AG09319 (cell line): ENCODE data around the gene MEF2A.
A peak's percentile ranks its signal among the peaks of the same experiment; 100 is the strongest.
"Not testable (repeated sequence)": the region's sequence is repeated elsewhere in the genome, so short reads cannot be mapped to it uniquely, and the experiment has no call there.

ENCODE experiments used
- DNase-seq: peaks from one replicate; pipeline ENCODE4 v3.0.0-alpha.2; 2010; ENCODE audit warnings: low read depth; ENCODE audit errors: extremely low read depth
- CTCF ChIP-seq: IDR thresholded peaks from 2 replicates; pipeline ENCODE4 v1.5.1; 2011; ENCODE audit warnings: low read depth, mild to moderate bottlenecking, inconsistent platforms, low read length, moderate library complexity

The MEF2A gene

DNA sequence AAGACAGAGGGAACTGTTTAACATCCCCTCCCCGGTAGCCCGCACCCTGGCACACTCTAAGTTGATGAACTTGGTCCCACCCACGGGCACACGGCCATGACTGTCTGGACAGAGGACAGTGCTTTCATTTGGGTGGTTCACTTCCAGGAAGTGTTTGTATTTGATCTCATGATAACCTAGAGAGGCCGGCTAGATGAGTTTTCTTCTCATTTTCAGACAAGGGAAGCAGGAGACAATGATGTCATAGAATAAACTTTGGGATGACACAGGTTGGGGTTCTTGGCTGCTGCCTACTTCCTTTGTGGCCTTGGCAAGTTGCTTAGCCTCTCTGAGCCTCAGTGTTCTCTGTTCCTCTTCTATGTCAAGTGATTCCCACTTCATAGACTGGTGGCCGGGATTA lies 183.6 kb downstream of the MEF2A start:
- no peak for DNase-seq
- no peak for TF ChIP-seq CTCF

GRCh38 chr15:99750326-99750725 lies 184.5 kb downstream of the MEF2A start:
- DNase-seq = not testable (repeated sequence)

- TF ChIP-seq CTCF = no peak
- no peak for DNase-seq
Measured at GRCh38 chr15:99752556-99752955, 186.8 kb downstream of the MEF2A start.

- DNase-seq = no peak
- TF ChIP-seq CTCF = no peak
Measured at GRCh38 chr15:99753066-99753465, 187.3 kb downstream of the MEF2A start.

DNA sequence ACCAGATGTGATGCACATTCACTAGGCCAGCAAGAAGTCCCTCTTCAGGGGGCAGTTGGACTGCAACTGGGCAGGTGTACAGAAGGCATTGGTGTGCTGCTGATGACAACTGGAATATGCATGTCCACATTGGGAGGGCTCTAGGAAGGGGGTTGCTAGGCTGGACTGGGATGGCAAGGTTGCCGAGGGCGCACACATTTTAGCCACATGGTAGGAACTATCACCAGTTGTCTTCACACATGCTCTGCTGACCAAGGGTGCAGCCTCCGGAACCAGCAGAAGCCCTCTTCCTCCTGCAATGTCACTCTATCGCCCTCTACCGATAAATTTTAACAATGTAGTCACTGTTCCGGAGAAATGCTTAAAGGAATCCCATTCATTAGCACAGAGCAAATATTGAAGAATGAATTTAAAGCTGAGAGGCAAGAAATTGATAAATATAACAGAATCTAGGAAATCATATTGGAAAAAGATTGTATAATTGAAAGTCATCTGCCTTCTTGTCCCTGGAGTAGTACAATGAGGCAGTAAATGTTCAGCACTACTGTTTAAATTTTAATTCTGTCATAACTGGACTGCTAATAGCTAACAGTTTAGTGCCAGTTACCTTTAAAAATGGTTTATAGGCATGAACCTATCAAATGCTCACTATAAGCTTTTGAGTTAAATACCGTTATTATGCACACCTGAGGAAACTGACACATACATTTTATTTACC lies 190.1 kb downstream of the MEF2A start:
- peak; percentile 23 for DNase-seq
- peak; percentile 76 for TF ChIP-seq CTCF

DNA sequence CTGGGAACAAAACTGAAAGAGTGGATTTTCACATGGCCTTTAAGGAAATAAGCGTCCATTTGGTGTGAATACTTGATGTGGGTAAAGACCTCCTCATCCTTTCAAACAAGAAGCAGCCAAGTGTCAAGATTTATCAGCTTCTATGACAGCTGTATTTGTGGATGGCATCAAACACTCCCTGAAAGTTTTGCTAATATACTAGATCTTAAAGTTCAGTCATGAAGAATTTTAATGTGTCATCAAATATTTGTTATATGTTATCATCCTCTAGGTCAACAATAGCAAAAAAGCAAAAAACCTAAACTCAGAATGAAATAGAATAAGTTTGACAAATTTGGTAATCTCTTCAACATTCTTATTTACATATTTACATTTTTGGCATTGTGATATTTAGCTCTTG lies 196.5 kb downstream of the MEF2A start:
- no peak for DNase-seq
- TF ChIP-seq CTCF = no peak

DNA sequence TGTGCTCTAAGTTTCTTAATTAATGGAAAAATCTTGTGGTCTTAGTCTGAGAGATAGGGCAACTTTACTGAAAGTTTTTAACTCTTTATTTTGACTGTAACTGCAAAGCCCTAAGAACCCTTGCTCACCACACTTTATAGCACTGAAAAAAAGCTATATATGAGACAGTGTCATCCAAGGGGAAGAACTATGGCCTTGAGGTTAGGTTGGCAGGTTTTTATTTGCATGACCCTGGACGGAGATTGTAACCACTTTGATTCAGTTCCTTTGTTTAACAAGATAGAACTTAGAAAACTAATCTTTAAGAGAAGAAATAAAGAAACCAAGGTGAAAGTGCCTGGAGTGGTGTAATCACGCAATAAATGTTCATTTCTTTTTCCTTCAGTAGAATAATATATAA lies 198.0 kb downstream of the MEF2A start:
- no peak for TF ChIP-seq CTCF

GRCh38 chr15:99764522-99764921 lies 198.7 kb downstream of the MEF2A start:
- no peak for TF ChIP-seq CTCF
- DNase-seq = no peak

More for the DNA sequence above, 198.0 kb downstream of the MEF2A start:
- DNase-seq = no peak
